ENCODE data around the gene GPD1L.

GRCh38 chr3:32127219-32127826, 20.9 kb downstream of the GPD1L start:
- TF ChIP-seq CTCF (IDR thresholded peaks at IDR 0.05) (no peak), ZFX (IDR thresholded peaks at IDR 0.05; ENCODE audit: borderline replicate concordance) (no peak)

Measured in 22Rv1 (cell line).